ENCODE data around the gene OR52N1. TPM values are rescaled to one million over a fixed set of nuclear protein-coding genes. Genes with fewer than 3 reads are reported as not detected.

The OR52N1 gene
- not detected for polyA plus RNA-seq (ENCODE audit: insufficient read length in 4 of 4)

DNA sequence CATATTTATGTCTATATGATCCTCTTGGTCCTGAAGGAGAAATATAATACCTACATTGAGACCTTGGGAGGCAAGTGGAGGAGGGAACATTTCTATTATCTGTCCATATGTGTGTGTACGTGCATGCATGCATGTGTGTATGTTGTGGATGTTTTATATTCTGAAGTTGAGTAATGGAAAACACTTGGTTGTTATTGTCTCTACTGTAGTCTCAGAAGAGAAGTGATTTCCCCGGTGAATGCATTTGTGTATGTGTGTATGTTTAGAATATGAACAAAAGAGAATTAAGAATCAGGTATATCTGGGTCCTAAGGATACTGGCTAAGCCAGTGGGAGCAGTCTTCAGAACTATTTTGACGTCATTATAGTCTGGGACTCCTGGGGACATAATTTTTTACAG lies at the start of gene OR52N1:
Gene OR52N1 (minus strand): TSS at position 101 of the 400 bp plus-strand sequence. CDS start 2,449 bp downstream, outside the sequence.
- DNase-seq (ENCODE audit: low read depth in 4 of 4, low spot score in 3 of 4): no peak

- no peak for DNase-seq (ENCODE audit: low read depth in 4 of 4, low spot score in 3 of 4)
Measured at GRCh38 chr11:5837695-5838094, 46.6 kb upstream of the OR52N1 start.

GRCh38 chr11:5833446-5833845 lies 42.4 kb upstream of the OR52N1 start:
- DNase-seq (ENCODE audit: low read depth in 4 of 4, low spot score in 3 of 4): no peak

DNA sequence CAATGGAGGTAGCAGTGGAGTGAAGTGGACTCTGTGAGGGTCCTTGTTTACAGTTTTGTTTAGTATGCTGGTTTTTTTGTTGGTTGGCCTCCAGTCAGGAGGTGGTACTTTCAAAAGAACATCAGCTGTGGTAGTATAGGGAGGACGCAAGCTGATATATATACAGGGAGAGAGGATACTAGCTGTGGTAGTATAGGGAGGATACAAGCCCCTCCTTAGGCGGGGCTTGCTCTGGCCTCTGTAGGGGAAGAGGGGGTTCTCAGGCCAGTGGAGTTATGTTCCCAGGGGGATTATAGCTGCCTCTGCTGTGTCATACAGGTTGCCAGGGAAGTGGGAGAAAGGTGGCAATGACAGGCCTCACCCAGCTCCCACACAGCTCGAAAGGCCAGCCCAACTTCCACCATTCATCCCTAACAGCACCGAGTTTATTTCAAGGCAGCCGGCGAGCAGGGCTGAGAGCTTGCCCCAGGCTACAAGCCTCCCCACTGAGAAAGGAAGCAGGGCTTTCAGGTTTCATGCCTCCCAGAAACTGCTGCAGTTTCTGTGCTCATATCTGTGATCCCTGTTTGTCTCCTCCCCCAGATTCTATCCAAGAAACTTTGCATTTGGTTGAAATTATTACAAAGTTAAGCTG lies 40.2 kb upstream of the OR52N1 start:
- no peak for DNase-seq (ENCODE audit: low read depth in 4 of 4, low spot score in 3 of 4)

DNA sequence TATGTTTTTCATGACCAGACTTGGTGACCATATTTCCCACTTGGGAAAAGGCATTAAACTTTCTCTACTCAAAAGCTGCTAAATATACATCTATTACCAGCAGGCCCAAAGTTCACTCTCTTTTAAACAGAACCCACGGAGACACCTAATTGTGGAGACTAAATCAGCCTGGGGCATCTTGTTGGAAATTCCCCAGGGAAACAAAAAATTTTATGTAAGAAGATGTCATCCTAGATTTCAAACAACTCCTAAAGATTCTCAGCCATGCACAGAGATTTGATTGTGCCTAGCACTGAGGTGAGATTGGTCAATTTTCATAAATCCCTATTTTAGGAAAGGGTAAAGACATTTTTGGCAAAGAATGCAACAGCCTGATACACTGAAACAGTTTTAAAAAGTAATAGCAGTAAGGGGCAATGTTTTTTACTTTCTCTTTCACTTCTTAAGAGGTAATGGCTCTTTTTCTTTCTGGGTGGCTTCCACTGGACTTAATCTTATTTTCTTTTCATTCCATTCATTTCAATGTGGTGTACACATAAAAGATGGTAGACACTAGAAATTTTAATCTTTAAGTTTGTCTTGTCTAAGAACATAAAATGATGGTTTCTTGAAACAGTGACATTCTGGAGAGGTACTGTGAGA lies 27.3 kb upstream of the OR52N1 start:
- DNase-seq (ENCODE audit: low read depth in 4 of 4, low spot score in 3 of 4): no peak

- no peak for DNase-seq (ENCODE audit: low read depth in 4 of 4, low spot score in 3 of 4)
Measured at GRCh38 chr11:5815534-5815933, 24.5 kb upstream of the OR52N1 start.

DNA sequence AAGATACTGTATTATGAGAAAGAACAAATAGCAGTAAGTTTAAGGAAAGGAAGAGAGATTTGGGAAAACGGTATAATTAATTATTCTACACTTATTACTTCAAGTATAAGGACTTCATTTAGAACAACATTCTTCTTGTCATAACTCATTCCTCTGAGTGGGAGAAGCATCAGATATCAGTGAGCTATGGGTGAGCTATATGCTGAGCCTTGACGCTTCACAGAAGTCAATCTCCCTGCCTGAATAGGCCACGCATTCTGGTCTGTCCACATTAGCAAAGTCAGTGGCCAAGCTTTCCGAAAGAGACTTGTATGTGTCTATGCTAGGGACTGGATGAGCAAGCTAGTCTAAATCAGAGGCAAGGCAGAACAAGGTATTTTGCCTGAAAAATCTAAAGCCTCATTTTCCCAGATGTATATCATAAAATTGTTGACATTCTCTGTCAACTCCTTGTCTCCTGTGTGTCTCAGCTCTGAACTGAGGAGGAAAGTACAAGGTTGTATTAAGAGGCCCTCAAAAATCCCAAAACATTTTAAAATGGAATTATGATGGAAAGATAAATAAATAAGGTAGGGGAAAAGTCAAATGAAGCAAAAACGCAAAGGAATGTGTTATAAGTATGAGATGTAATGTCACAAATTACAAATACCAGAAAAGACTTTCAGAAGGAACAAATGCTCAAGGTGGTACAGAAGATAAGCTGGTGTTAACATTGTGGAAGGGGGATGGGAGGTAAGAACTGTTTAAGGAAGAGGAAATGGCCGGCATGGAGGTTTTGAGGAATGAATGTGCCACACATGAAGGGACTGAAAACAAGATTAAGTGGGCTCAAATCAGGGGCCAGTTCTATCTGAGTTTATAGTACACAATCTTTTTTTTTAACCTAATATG lies 19.1 kb upstream of the OR52N1 start:
- DNase-seq (ENCODE audit: low read depth in 4 of 4, low spot score in 3 of 4): no peak

DNA sequence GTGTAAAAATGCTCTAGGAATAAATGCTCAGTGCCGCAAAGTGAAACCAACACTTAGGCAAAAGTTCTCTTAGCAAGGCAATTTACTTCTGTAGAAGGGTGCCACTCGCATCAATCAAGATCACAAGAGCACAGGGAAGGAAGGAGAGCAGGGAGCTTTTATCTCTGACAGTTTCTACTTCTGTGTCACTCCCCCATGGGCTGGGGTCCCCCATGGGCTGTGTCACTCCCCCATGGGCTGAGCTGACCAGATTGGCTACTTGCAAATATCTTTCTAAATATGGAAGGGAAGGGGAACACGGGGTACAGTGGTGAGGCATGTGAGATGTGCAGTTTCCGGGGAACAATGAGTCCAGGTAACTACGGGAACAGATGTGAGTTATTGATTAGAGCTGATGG lies 18.1 kb upstream of the OR52N1 start:
- DNase-seq (ENCODE audit: low read depth in 4 of 4, low spot score in 3 of 4): no peak

DNA sequence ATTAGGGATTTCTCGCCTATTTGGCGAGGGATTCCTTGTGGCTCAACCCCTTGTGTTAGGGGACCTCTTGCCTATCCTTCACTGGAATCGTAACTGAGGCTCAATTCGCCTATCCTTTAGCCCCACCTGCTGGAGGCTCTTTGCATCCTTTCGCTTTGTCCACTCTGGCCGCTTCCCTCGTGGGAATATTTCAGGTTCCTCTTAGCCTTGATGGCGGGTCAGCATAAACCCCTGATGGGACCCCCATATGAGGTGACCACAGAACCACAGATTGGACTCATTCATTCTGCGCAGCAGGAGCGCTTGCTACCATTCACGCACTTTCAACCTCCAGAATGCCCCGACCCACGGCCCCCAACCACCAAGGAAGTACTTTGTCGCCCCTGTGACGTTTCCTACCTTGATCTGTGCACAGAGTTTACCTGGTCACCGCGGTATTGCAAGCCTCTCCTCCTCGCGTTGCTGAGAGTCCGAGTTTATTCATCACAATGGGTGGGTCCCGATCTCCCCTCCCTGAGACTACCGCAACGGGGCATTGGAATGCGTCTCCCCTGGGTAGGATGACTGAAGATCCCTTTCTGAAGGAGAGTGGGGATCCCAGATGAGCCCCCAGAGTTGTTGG lies 17.5 kb upstream of the OR52N1 start, which contains the start of gene OR52N2:
Gene OR52N2 (plus strand): TSS at position 425 of the 622 bp plus-strand sequence. CDS start 11,412 bp downstream, outside the sequence.
- peak; percentile 43 to 60 (median 48) for DNase-seq (ENCODE audit: low read depth in 4 of 4, low spot score in 3 of 4)

- no peak for DNase-seq (ENCODE audit: low read depth in 4 of 4, low spot score in 3 of 4)
Measured at GRCh38 chr11:5807580-5807979, 16.5 kb upstream of the OR52N1 start.

DNA sequence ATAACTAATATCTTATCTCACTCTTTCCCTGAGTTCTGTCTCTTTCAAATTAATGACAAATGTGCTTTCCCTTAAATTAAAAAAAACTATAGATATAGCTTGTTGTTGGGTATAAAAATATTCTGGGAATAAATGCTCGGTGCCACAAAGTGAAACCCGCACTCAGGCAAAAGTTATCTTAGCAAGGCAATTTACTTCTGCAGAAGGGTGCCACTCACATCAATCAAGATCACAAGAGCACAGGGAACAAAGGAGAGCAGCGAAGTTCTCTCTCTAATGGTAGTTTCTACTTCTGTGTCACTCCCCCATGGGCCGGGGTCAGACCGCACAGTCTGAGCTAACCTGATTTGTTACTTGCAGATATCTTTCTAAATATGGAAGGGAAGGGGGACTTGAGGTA lies 12.9 kb upstream of the OR52N1 start:
- no peak for DNase-seq (ENCODE audit: low read depth in 4 of 4, low spot score in 3 of 4)

GRCh38 chr11:5796541-5796940 lies 5.5 kb upstream of the OR52N1 start:
- no peak for DNase-seq (ENCODE audit: low read depth in 4 of 4, low spot score in 3 of 4)

DNA sequence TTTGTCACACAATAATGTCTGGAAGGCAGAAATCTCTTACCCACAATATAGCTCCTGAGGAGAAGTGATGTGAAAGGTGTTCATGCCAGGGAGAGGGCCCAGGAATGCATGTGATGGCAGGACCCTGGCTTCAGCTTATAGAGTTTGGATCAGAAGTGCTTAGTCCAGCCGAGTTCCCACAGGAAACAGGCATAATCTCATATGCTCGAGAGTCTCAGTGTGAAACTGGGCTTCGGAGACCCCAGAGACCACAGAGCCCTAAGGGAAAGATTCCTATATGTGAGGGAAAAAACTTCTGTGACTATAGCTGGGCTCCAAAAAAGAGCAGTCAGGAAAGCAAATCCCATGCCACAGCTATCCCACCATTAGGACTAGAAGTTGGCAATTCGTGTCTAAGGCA lies 7.8 kb downstream of the OR52N1 start, which contains the start of gene OR52N5:
Gene OR52N5 (minus strand): TSS at position 101 of the 400 bp plus-strand sequence. CDS start 4,721 bp downstream, outside the sequence.
- no peak for DNase-seq (ENCODE audit: low read depth in 4 of 4, low spot score in 3 of 4)

- no peak for DNase-seq (ENCODE audit: low read depth in 4 of 4, low spot score in 3 of 4)
Measured at GRCh38 chr11:5767056-5767455, 24.0 kb downstream of the OR52N1 start.

DNA sequence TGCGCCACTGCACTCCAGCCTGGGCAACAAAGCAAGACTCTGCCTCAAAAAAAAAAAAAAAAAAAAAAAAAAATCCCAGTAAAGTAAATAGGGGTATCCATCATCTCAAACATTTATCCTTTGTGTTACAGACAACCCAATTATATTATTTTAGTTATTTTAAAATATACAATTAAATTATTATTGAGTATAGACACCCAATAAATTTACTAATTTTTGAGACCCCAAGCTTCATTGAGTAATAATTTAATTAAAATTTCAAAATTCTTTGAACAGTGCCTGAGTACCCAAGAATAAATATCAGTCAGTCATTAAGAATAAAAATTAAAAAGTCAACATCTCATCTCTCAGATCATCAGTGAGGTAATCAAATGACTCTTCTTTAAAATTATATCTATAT lies 37.1 kb downstream of the OR52N1 start, which contains the start of gene OR52N4:
Gene OR52N4 (plus strand): TSS at position 301 of the 400 bp plus-strand sequence. CDS start 498 bp downstream, outside the sequence.
- DNase-seq (ENCODE audit: low read depth in 4 of 4, low spot score in 3 of 4): no peak

- no peak for DNase-seq (ENCODE audit: low read depth in 4 of 4, low spot score in 3 of 4)
Measured at GRCh38 chr11:5749836-5750235, 41.2 kb downstream of the OR52N1 start.

DNA sequence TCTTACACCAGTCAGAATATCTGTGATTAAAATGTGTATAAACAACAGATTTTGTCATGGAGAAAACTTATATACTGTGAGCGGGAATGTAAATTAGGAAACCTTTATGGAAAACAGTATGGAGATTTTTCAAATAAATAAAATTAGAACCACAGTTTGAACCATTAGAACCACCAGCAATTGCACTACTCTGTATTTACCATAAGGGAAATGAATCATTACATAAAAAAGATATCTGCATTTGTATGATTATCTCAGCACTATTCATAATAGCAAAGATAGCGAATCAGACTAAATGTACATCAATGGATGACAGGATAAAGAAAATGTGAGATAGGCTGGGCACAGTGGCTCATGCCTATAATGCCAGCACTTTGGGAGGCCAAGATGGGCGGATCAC lies 44.5 kb downstream of the OR52N1 start:
- DNase-seq (ENCODE audit: low read depth in 4 of 4, low spot score in 3 of 4): no peak

DNA sequence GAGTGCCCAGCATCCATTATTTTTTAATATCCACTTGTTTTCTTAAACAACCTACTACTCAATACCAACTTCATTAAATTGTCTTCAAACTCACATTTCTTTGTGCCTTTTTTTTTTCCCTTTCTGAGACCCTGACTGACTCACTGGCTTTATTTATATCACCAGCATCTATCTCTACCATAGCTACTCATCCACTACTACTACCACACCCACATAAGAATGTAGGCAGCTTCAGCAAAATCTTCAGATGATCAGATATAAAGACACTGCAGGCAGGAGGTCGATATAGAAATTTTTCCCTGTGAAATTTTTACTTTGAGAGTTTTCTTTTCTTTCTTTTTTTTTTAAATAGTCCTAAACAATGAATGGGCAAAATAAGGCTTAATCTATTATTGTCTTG lies 52.6 kb downstream of the OR52N1 start:
- no peak for DNase-seq (ENCODE audit: low read depth in 4 of 4, low spot score in 3 of 4)

DNA sequence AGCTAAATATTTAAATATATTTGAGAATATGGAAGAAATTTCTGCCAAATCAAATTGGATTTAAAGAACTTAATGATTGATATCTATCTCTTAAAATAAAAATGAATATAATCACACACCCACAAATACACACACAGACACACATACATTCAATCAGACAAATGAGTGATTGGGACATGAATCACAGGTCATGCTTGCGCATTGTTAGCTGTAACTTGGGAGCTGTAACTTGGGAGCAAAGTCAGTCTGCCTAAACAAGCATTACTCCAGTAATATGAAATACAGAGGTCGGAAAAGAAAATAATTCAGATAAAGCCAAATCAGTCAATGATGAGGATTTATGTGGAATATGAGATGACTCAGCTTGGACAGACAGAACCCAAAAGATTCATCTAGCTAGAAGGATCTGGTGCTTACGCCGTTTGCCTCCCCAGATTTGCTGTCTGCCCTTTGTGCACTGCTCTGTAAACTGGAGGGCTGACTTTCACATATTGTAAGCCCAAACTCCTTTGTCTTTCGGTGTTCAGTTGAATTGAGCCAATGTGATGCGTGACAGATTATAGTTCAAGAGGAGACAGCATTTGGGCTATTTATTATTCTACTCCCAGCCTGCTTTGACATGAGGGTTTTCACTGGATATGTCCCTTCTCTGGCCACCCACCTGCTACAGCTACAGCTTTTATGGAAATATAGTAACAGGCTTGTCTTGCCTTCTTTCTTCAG lies 53.2 kb downstream of the OR52N1 start:
- no peak for DNase-seq (ENCODE audit: low read depth in 4 of 4, low spot score in 3 of 4)

- no peak for DNase-seq (ENCODE audit: low read depth in 4 of 4, low spot score in 3 of 4)
Measured at GRCh38 chr11:5737091-5737490, 54.0 kb downstream of the OR52N1 start.

All from left renal pelvis (tissue), 4 donors.